Motor neuron (in vitro differentiated cells): ENCODE data around the gene ADGRG3. TPM values are rescaled to one million over a fixed set of nuclear protein-coding genes. Genes with fewer than 3 reads are reported as not detected.
A peak's percentile ranks its signal among the peaks of the same experiment; 100 is the strongest.

Source experiments
- ATAC-seq, 8 experiments: fragments of 200-7000 bp; cut with Tn5 transposase; replicated peaks in 6 of 8; 2 replicates each; pipeline ENCODE4 v1.8.0; 2021; ENCODE audit warnings: mild to moderate bottlenecking in 8 of 8, moderate library complexity in 8 of 8
- H3K27ac ChIP-seq, 2 donors: fragments of 250-450 bp; sonication (Bioruptor Pico); 2 replicates each; pipeline ENCODE4 v1.9.0; 2021; ENCODE audit warnings: antibody characterized with exemption in 2 of 2, mild to moderate bottlenecking in 2 of 2, moderate library complexity in 1 of 2
- H3K4me1 ChIP-seq, 2 donors: fragments of 250-450 bp; sonication (Bioruptor Pico); replicated peaks in 1 of 2; 2 replicates each; pipeline ENCODE4 v1.6.1; 2021; ENCODE audit warnings: antibody characterized with exemption in 2 of 2, mild to moderate bottlenecking in 2 of 2, moderate library complexity in 1 of 2
- H3K4me3 ChIP-seq, 5 donors: fragments of 250-450 bp; sonication (Bioruptor Pico); 2 replicates each; pipeline ENCODE4 v1.9.0; 2021; ENCODE audit warnings: antibody characterized with exemption in 5 of 5, mild to moderate bottlenecking in 5 of 5, moderate library complexity in 4 of 5
- WGBS, 10 experiments: fragments of 450-650 bp; shearing (Covaris generic); methylation state at CpG; one replicate each; pipeline ENCODE4 v1.0.0; 2022; 5-methylcytosine and 5-hydroxymethylcytosine counted together
- in situ Hi-C, 9 experiments: fragments of 400-800 bp; cut with MboI; loops; one replicate each; pipeline ENCODE4 v1.15.0; 2021; ENCODE audit warnings: low sequenced_read_pairs in 9 of 9, low pct_unique_long_range_greater_than_20kb in 2 of 9; ENCODE audit not compliant: unreplicated experiment in 9 of 9
- total RNA-seq, 8 experiments: library from RNA; unstranded; fragments of 300-600 nt; gene quantifications; 2 replicates each; pipeline versions ENCODE4 v1.2.3 to v1.2.4, GENCODE V29; 2022

Gene ADGRG3
- total RNA-seq, 8 experiments from 2014 or later: 0.10 to 1.1 (median 0.31) TPM; not detected in 2

GRCh38 chr16:57635266-57636097 is 32.6 kb upstream of the ADGRG3 start:
- H3K4me3 ChIP-seq: no peak overlapping the region
- no peak for ATAC-seq
- H3K4me1 ChIP-seq: peaks cover 33 to 67% of the 10 kb centered on the region in 2 donors
- no peak overlapping the region for H3K27ac ChIP-seq
- 60 to 100% (median 78%) methylated on average over 1 to 9 of the region's 16 CpGs; no CpG with 5 or more reads in 5 of the 10 experiments for WGBS, 10 experiments
- in situ Hi-C loops: no loop called here

GRCh38 chr16:57636184-57636583 is 31.9 kb upstream of the ADGRG3 start:
- 91 to 100% (median 96%) methylated on average over 1 to 4 of the region's 5 CpGs; no CpG with 5 or more reads in 6 of the 10 experiments for WGBS, 10 experiments
- in situ Hi-C loops: no loop called here
- peaks cover 39 to 67% of the 10 kb centered on the region in 2 donors for H3K4me1 ChIP-seq
- ATAC-seq: no peak
- no peak overlapping the region for H3K27ac ChIP-seq
- H3K4me3 ChIP-seq: no peak overlapping the region

- H3K4me1 ChIP-seq: peaks cover 38 to 65% of the 10 kb centered on the region in 2 donors
- in situ Hi-C loops: no loop called here
- no peak for ATAC-seq
- no peak overlapping the region for H3K4me3 ChIP-seq
- peak overlapping the region; percentile 60 to 81 for H3K27ac ChIP-seq
- WGBS, 10 experiments: 67 to 100% (median 77%) methylated on average over 1 to 7 of the region's 8 CpGs; no CpG with 5 or more reads in 5 of the 10 experiments
Measured at GRCh38 chr16:57637020-57637419, 31.1 kb upstream of the ADGRG3 start.

GRCh38 chr16:57637424-57637823 is 30.7 kb upstream of the ADGRG3 start:
- Histone ChIP-seq H3K27ac (peak overlapping the region; percentile 60 to 81), H3K4me3 (no peak overlapping the region), H3K4me1 (peaks cover 38 to 65% of the 10 kb centered on the region in 2 donors)
- in situ Hi-C loops: no loop called here
- 0 to 60% (median 25%) methylated on average over 1 to 4 of the region's 8 CpGs; no CpG with 5 or more reads in 5 of the 10 experiments for WGBS, 10 experiments
- peak in 5 of 8 experiments; percentile 23 to 47 (median 35) for ATAC-seq

- WGBS, 10 experiments: 45 to 100% (median 68%) methylated on average over 1 to 5 of the region's 6 CpGs; no CpG with 5 or more reads in 2 of the 10 experiments
- peaks cover 41 to 70% of the 10 kb centered on the region in 2 donors for H3K4me1 ChIP-seq
Measured at GRCh38 chr16:57637965-57638364, 30.1 kb upstream of the ADGRG3 start.

GRCh38 chr16:57638381-57638780 is 29.7 kb upstream of the ADGRG3 start:
- peak overlapping the region; percentile 86 to 97 for H3K27ac ChIP-seq
- no peak for ATAC-seq
- in situ Hi-C loops: no loop called here
- WGBS, 10 experiments: 70 to 100% (median 85%) methylated on average over 1 to 2 of the region's 2 CpGs; no CpG with 5 or more reads in 6 of the 10 experiments
- H3K4me3 ChIP-seq: no peak overlapping the region
- H3K4me1 ChIP-seq: peaks cover 46 to 74% of the 10 kb centered on the region in 2 donors

More at GRCh38 chr16:57637965-57638364, 30.1 kb upstream of the ADGRG3 start:
- no peak overlapping the region for H3K4me3 ChIP-seq
- in situ Hi-C loops: no loop called here
- ATAC-seq: no peak
- H3K27ac ChIP-seq: peak overlapping the region in 1 of 2 donors; percentile 86

- 0 to 40% (median 0%) methylated on average over 1 to 9 of the region's 23 CpGs; no CpG with 5 or more reads in 5 of the 10 experiments for WGBS, 10 experiments
- Histone ChIP-seq H3K4me3 (peak overlapping the region; percentile 31 to 49 (median 47)), H3K27ac (peak overlapping the region; percentile 86 to 97), H3K4me1 (peaks cover 49 to 75% of the 10 kb centered on the region in 2 donors)
- in situ Hi-C loops: no loop called here
- ATAC-seq: peak in 6 of 8 experiments; percentile 87 to 94 (median 92)
Measured at GRCh38 chr16:57639172-57639887, 28.8 kb upstream of the ADGRG3 start.

GRCh38 chr16:57640185-57640584 is 27.9 kb upstream of the ADGRG3 start:
- H3K27ac ChIP-seq: peak overlapping the region; percentile 86 to 97

GRCh38 chr16:57640612-57641011 is 27.5 kb upstream of the ADGRG3 start:
- in situ Hi-C loops: no loop called here
- 55 to 90% (median 82%) methylated on average over 1 to 4 of the region's 8 CpGs; no CpG with 5 or more reads in 6 of the 10 experiments for WGBS, 10 experiments
- no peak for ATAC-seq
- Histone ChIP-seq H3K4me3 (peak overlapping the region; percentile 31 to 49 (median 47)), H3K27ac (no peak overlapping the region), H3K4me1 (peaks cover 52 to 74% of the 10 kb centered on the region in 2 donors)

More at GRCh38 chr16:57640185-57640584, 27.9 kb upstream of the ADGRG3 start:
- ATAC-seq: no peak
- in situ Hi-C loops: no loop called here
- 60 to 100% (median 88%) methylated on average over 1 to 6 of the region's 9 CpGs; no CpG with 5 or more reads in 2 of the 10 experiments for WGBS, 10 experiments
- H3K4me1 ChIP-seq: peaks cover 49 to 74% of the 10 kb centered on the region in 2 donors
- H3K4me3 ChIP-seq: peak overlapping the region; percentile 31 to 49 (median 47)

- 0 to 100% (median 54%) methylated on average over 1 to 8 of the region's 11 CpGs; no CpG with 5 or more reads in 3 of the 10 experiments for WGBS, 10 experiments
- H3K4me1 ChIP-seq: peaks cover 48 to 60% of the 10 kb centered on the region in 2 donors
- no peak overlapping the region for H3K4me3 ChIP-seq
Measured at GRCh38 chr16:57642160-57643135, 25.7 kb upstream of the ADGRG3 start.

GRCh38 chr16:57643147-57643874 is 24.8 kb upstream of the ADGRG3 start:
- H3K27ac ChIP-seq: no peak overlapping the region
- peaks cover 43 to 51% of the 10 kb centered on the region in 2 donors for H3K4me1 ChIP-seq
- in situ Hi-C loops: no loop called here
- no peak overlapping the region for H3K4me3 ChIP-seq
- peak in 4 of 8 experiments; percentile 15 to 55 (median 21) for ATAC-seq
- WGBS, 10 experiments: 0 to 60% (median 20%) methylated on average over 1 to 2 of the region's 7 CpGs; no CpG with 5 or more reads in 7 of the 10 experiments

More at GRCh38 chr16:57642160-57643135, 25.7 kb upstream of the ADGRG3 start:
- ATAC-seq: no peak
- H3K27ac ChIP-seq: no peak overlapping the region
- in situ Hi-C loops: no loop called here
